DMS153 treated with DMSO at 0.1 percent for 48 hours (cell line): ENCODE results near the gene GALNTL6.
"Not testable (repeated sequence)": the region's sequence is repeated elsewhere in the genome, so short reads cannot be mapped to it uniquely, and the experiment has no call there.

Experiments used
- DNase-seq: peaks from one replicate; lab custom pipeline; 2025; ENCODE audit not compliant: unreplicated experiment; lab: John Stamatoyannopoulos, UW

Gene GALNTL6

DNA sequence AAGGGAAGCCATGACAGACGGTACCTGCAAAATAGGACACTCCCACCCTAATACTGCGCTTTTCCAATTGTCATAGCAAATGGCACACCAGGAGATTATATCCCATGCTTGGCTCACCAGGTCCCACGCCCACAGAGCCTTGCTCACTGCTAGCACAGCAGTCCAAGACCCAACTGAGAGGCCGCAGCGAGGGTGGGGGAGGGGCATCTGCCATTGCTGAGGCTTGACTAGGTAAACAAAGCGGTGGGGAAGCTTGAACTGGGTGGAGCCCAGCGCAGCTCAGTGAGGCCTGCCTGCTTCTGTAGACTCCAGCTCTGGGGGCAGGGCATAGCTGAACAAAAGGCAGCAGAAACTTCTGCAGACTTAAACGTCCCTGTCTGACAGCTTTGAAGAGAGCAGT lies 1099.3 kb downstream of the GALNTL6 start:
- not testable (repeated sequence) for DNase-seq

DNA sequence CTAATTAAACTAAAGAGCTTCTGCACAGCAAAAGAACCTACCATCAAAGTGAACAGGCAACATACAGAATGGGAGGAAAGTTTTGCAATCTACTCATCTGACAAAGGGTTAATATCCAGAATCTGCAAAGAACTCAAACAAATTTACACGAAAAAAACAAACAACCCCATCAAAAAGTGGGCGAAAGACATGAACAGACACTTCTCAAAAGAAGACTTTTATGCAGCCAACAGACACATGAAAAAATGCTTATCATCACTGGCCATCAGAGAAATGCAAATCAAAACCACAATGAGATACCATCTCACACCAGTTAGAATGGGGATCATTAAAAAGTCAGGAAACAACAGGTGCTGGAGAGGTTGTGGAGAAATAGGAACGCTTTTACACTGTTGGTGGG lies 1104.2 kb downstream of the GALNTL6 start:
- DNase-seq: not testable (repeated sequence)

DNA sequence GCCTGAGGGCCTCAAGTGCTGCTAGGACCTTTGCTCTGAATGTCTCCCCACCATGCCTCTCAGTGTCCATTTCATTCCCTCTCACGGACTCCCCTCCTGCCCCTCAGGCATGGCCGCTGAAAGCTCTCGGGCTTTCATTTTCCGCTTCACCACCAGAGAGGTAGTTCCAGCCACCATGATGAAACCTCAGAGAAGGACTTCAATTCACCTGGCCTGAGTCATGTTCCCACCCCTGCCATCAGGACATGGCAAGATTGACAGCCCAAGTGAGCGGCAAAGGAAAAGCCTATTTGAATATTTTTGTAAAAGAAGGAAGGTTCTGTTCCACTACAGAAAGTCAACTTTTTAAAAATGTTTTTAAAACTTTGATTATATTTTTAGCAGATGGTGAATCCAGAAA lies 1106.1 kb downstream of the GALNTL6 start:
- DNase-seq: no peak

DNA sequence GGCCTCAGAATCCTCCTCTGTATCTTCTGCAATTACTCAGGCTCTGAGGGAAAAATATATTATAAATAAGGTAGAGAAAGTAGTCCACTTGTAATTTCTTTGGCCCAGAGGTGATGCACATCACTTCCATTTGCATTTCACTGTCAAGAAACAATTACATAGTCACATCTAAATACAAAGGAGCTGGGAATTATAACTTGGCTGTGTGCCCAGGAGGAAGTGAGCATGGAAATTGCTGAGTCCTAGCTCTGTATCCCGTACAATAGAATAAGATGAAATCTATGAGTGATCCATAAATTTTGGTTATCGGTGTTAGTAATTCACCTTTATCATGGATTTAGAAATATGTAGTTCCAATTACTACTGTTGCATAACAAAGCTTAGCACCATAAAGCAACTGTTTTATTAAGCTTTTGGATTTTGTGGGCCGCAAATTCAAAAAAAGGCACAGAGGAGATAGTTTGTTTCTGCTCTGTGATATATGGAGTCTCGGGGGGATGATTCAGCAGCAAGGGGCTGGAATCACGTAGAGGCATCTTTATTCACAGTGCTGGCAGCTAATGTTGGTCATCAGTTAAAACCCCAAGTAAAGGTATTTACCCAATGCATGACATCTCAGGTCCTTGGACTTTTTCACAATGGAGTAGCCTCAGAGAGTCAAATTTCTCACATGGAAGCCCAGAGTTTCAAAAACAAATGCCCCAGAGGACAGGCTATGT lies 1114.1 kb downstream of the GALNTL6 start:
- DNase-seq: peak; percentile 33

DNA sequence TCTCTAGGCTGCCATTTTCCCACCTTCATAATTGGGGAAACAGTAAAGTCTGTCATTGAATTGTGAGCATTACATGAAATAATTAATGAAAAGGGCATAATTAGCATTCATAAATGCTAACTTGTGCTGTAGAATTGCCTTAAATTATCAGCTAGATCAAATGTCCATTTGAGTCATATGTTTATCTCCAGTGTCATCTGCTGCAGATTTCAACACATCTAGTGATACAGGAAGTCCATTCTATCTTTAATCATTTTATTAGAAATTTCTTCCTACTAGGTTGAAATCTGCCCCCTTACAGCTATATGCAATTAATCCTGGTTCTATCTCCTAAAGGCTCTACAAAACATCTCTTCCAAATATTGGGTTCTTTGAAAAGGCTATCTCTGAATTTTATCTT lies 1115.1 kb downstream of the GALNTL6 start:
- no peak for DNase-seq

DNA sequence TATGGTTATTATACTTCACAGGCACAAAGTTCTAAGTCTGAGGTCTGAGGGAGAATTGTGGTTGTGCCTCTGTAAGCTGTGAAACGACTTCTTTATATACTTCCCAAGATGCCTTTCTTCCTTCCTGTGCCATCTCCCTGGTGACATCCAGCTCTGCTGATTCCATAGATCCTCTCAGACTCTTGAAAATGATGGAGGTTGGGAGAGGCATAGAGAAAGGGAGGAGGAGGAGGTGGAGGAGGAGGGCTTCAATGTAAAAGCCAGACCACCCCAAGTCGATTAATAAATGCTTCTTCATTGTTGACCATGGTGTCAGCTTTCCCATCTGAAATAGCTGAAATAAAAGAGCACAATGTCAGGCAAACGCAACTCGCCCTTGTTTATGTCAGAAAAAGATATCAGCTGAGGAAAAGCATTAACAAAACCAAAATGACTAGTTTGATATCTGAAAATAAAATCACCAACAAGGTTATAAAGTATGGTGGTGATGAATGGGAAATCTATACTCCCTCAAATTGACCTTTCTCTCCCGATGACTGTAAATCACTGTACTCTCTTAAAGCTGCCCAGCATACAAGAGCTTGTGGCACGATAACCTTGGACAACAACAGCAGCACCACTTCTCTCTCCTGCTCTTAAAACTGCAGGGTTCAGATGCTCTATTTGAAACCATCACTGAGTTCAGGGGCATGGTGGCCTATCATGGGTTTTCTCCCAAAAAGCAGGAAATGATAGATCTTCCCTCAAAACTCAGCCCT lies 1125.0 kb downstream of the GALNTL6 start:
- no peak for DNase-seq

DNA sequence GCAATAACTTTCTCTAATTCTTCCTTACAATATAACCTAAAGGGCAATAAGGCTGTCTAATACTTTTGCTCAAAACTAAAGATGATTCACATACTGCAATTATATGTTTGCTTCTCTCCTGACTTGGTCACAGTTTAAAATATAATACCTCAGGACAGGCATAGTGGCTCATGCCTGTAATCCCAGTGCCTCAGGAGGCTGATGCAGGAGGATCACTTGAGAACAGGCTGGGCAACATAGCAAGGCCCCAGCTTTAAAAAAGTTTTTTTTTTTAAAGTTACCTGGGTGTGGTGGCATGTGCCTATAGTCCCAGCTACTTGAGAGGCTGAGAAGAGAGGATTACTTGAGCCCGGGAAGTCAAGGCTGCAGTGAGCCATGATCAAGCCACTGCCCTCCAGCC lies 1125.7 kb downstream of the GALNTL6 start:
- DNase-seq: no peak

DNA sequence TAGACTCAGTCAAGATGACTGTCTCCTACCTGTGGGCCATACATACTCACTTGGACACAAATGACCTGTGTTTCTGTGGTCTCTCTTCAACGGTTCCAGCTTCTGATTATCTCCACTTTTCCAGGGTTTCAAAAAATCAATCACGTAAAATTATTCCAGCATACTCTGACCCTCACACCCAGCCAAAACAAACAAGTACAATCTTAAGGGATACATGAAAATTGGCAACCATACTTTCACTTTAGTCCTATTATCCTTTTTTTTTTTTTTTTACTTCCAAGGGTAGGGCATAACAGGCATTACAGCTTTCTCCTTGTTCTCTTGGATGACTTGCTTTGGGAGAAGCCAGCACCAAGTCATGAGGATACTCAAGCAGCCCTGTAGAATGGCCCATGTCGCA lies 1129.6 kb downstream of the GALNTL6 start:
- no peak for DNase-seq

DNA sequence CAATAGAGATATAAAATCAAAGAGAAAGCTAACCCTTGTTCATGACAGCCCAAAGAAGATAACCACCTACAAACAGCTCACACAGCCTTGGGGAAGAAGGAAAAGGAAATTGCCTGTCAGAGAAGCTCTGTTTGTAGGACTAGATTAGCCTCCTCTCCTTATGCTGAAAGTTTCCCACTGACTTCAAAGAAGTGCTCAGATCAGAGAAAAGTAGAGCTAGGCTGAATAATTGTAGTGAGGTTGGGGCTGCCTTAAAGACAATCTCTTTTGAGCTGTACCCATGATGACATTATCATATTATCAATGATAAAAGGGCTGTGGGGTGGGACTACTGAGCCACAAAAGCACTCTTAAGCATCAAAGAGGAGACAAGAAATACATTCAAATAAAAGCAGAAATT lies 1132.4 kb downstream of the GALNTL6 start:
- no peak for DNase-seq

DNA sequence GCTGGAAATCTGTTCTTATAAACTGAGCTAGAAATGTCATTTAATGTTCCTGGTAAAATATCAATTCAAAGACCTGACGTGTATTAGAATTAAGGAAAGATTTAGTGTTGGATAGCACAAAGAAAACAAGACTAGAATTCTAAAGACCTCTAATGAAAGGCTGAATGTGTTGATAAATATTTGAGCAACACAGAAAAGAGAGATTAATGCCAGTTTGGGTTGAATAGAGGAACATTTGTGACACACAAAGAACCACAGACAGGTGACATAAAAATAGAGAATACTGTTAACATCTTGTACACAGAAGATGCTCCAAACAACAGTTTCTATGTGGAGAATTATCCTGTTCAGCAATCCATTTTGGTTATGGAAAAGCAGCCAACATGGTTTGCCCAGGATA lies 1133.3 kb downstream of the GALNTL6 start:
- DNase-seq: no peak

DNA sequence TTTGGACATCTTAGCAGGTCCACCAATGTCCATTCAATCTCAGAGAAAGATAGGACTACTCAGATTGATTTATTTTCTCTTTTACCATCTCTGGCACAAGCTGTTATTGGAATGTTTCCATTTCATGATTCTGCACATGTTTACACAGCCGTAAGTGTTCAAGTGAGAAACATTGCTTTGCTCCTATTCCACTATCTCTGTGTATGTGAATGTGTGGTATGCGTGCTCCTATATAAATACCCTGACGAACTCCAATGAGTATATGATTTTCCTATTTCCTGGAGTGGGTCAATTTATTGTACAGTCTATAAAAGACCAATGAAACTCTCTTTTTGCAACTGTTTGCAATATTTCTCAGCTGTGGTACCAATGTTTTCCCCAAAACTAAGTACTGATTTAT lies 1134.4 kb downstream of the GALNTL6 start:
- DNase-seq: no peak

DNA sequence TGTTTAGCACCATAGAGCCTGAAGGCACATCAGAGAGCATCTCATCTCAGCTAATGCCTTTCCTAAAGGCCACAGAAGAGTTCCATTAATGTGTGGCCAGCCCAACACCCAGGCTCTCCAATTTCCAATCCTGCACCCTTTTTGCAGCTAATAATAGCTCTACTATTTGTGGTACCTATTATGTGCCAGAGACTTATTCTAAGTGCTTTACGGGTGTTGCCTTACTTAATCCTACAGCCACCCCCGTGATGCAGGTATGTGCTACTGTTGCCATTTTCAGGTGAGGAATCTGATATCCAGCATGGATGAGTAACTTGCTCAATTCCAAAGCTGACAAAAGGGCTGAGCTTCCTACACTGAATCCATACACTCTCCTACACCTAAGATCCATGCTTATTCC lies 1137.8 kb downstream of the GALNTL6 start:
- DNase-seq: no peak

DNA sequence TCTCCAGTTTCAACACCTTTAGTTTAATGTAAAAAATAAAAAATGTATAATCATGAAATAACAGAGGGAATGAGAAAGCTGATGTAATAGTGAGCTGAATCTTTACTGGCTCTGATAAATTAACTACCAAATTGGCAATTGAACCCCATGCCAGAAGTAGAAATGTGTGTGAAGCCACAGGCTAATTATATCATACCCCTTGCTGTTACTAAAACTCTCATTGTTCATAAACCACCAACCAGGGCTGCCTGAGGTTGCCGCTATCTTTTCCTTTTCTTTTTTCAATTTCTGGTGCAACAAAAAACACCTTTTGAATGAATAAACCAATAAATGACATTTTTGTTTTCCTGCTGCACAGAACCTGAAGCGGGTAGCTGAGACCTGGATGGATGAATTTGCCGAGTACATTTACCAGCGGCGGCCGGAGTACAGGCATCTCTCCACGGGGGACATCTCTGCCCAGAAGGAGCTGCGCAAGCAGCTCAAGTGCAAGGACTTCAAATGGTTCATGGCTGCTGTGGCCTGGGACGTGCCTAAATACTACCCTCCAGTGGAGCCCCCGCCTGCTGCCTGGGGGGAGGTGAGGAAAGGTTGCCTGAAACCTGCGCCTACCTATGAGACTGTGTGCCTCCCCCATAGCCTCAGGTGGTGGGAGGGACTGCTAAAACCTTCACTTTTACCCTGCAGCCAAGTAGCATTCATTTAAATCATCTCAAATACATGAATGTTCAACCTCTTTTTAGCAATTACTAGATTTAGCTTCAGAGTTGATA lies 1138.7 kb downstream of the GALNTL6 start:
- no peak for DNase-seq

DNA sequence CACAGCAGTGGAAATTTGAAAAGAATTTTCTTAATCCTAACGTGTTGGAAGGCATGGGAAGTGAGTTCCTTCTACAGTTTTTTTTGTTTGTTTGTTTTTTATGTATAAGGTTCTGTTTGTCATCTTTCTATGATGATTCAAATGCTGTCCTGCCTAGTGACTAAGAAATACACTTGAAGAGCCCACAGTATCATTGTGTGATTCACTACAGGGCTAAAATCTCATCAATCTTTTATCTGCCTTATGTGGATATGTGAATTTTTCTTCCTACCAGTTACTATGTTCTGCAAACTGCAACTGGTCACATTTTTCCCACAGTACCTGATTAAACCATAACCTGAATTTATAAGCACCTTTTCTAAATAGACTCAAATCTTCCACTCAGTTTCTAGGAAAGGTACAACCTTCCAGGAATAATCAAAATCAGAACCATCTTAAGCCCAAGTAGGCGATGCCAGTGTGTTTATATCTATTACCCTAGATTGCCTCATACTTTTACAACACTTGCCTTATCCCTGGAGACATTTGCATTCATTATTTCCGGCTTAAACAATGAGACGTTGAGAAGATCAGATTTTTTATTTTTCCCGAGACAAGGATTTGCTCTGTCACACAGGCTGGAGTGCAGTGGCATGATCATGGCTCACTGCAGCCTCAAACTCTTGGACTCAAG lies 1140.8 kb downstream of the GALNTL6 start:
- DNase-seq: no peak

DNA sequence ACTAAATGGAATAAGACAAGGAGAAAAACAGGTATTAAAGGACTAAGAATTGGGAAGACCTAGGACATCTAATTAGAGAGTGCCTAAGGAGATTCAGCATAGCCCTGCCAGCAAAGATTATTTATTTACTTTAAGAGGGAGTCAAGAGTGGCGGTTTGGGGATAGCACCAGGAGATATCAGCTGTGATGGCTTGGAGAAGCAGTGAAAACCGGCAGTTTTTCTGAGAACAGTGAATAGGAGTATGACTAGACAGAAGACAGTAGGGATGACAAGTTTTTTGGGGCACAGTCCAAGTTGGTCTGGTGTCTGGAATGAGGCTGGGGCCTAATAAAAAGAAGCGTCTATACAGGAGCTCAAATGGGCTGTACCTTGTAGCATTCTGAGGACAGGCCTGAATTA lies 1143.1 kb downstream of the GALNTL6 start:
- not testable (repeated sequence) for DNase-seq

DNA sequence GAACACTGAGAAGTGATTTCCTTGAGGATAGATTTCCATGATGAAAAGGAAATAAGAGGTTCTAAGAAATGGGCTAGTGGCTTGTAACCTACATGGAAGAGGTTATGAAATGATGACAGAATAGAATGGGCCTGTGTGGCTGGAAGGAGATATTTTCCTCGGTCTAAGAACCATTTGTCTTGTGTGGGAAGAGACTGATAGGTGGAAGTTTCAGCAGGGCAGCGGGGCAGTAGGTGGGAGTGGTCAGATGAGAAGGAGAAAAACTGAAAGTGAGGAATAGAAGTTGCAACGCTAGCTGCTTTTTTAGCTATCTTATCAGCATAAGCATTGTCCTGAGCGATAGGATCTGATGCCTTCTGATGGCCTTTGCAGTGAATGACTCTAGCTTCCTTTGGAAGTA lies 1144.0 kb downstream of the GALNTL6 start:
- DNase-seq: no peak

DNA sequence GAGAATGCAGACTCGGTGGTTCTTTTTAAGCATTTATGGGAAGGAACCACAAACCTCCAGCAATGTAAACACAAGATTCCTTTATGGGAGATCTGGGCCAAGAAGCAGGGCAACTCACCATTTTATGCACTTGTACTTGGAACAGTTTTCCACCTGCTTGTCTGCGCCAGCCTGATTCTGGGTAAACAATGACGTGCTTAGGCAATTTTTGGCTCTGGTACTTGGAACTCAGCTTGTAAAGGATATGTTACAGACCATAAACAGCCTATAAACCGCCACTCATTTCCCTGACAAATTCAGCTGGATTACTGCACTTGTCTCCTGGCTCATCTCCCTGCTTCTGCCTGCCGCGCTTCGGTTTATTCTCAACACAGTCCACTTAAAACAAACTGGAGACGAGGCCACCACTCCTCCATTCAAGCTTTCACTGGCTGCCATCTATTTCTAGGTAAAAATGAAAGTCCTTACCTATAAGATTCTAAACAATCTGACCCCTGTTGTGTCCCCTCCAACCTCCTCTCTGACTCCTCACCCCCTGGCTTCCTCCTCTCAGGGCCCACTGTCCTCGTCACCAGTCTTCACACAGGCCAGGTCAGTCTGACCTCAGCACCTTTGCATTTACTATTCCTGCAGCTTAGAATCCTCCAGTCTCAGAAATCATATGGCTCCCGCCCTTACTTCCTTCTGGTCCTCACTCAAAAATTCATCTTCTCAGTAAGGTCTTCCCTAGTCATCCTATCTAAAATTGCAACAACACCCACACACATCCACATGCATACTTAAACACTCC lies 1149.6 kb downstream of the GALNTL6 start:
- peak; percentile 77 for DNase-seq

DNA sequence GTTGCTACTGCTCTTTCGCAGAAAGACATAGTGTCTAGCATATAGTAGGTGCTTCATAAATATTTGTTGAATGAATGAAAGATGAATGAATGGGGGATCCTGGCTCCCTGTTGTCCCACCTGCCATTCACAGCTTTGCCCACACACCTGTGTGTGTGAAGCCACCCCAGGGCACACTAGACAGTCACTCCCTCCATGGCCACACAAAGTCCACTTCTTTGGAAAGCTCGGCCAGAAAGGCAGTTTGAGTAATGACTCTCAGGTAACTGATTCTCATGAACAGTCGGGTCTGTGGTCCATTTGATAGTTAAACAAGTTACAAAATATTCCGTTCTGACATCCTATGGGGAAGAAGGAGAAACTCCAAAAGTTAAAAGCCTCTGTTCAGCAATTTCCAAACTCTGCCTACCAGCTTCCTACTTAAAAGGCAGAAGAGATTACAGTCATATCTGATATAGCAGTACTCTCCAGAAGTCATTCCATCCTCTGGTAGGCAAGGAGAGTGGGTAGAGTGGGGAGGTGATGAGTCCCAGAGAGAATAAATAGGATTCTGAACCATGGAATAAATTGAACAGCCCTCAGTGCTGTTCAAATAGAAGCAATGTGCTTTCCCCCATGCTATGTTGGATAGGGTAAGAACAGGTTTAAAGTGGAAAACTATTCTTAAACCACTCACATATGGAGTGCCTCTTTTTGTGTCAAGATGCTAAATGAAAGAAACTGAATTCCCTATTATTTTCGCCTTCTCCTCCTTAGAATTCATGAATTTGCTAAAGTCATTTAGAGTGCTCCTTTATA lies 1150.5 kb downstream of the GALNTL6 start:
- DNase-seq: no peak

DNA sequence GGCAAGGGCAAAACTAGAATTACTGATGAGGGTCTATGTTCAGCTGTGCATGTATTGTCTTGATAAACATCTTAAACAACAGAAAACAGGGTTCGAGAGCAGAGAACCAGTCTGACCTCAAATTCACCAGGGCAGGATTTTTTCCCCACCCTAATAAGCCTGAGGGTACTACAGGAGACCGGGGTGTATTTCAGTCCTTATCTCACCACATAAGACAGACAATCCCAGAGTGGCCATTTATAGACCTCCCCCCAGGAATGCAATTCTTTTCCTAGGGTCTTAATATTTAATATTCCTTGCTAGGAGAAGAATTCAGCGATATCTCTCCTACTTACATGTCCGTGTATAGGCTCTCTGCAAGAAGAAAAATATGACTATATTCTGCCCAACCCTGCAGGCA lies 1157.0 kb downstream of the GALNTL6 start:
- DNase-seq: not testable (repeated sequence)

DNA sequence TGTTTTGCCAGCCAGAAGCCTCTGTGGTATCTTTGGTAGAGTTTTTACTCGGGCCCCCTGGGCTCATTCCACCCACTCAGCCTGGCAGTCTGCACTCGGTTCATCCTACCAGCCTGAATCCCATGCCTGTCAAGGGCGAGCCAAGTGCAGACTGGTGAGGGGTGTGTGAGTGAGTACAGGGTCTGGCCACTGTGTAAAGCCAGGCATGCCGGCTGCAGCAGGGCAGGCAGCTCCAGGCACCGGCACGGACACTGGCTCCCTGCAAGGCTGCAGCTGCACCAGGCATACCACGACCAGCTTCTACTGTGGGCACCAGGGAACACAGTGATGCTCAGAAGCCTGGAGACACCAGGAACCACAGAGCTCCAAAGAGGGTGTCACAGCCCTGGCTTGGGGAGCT lies 1161.4 kb downstream of the GALNTL6 start:
- DNase-seq: no peak
